Femur (tissue), 1 donor: ENCODE results near the gene KIF3B.
"Not testable (repeated sequence)": the region's sequence is repeated elsewhere in the genome, so short reads cannot be mapped to it uniquely, and the experiment has no call there.

Experiments
- DNase-seq: peaks from one replicate; pipeline ENCODE4 v3.0.0-alpha.2; 2017

The KIF3B gene

GRCh38 chr20:32277361-32278198 is at the start of gene KIF3B:
Gene KIF3B, plus strand, starts transcription at chr20:32277651. Its CDS starts 32,127 bp downstream, at chr20:32309778.
- DNase-seq = peak; percentile 92

GRCh38 chr20:32227744-32228688 is 49.4 kb upstream of the KIF3B start:
- no peak for DNase-seq

- DNase-seq = no peak
Observed at GRCh38 chr20:32229251-32229747, 48.2 kb upstream of the KIF3B start.

GRCh38 chr20:32230707-32231106 is 46.7 kb upstream of the KIF3B start:
- no peak for DNase-seq

- no peak for DNase-seq
Observed at GRCh38 chr20:32231245-32231644, 46.2 kb upstream of the KIF3B start.

GRCh38 chr20:32231847-32232246 is 45.6 kb upstream of the KIF3B start:
- no peak for DNase-seq

- DNase-seq = no peak
Observed at GRCh38 chr20:32232326-32232886, 45.0 kb upstream of the KIF3B start.

- DNase-seq = no peak
Observed at GRCh38 chr20:32233286-32233685, 44.2 kb upstream of the KIF3B start.

- no peak for DNase-seq
Observed at GRCh38 chr20:32234135-32234808, 43.2 kb upstream of the KIF3B start.

GRCh38 chr20:32235331-32236047 is 42.0 kb upstream of the KIF3B start:
- DNase-seq = no peak

- no peak for DNase-seq
Observed at GRCh38 chr20:32236048-32236533, 41.4 kb upstream of the KIF3B start.

GRCh38 chr20:32236819-32237218 is 40.6 kb upstream of the KIF3B start:
- no peak for DNase-seq

- DNase-seq = no peak
Observed at GRCh38 chr20:32237419-32237818, 40.0 kb upstream of the KIF3B start.

GRCh38 chr20:32238483-32239425 is 38.7 kb upstream of the KIF3B start:
- DNase-seq = no peak

- no peak for DNase-seq
Observed at GRCh38 chr20:32240205-32240604, 37.2 kb upstream of the KIF3B start.

GRCh38 chr20:32241807-32242206 is 35.6 kb upstream of the KIF3B start:
- no peak for DNase-seq

- DNase-seq = no peak
Observed at GRCh38 chr20:32244150-32244823, 33.2 kb upstream of the KIF3B start.

GRCh38 chr20:32244959-32245358 is 32.5 kb upstream of the KIF3B start:
- no peak for DNase-seq

GRCh38 chr20:32246208-32246607 is 31.2 kb upstream of the KIF3B start:
- DNase-seq = not testable (repeated sequence)

GRCh38 chr20:32248043-32248442 is 29.4 kb upstream of the KIF3B start:
- DNase-seq = no peak
